PC-9 (cell line): ENCODE measurements around the gene EHMT1.

ENCODE experiments used
- CTCF ChIP-seq: fragments of 200-600 bp; sonication (generic); conservative IDR thresholded peaks from 2 replicates; pipeline ENCODE4 v1.6.1; 2017; ENCODE audit warnings: mixed run types, antibody characterized with exemption, mild to moderate bottlenecking, moderate library complexity
- EZH2 ChIP-seq: fragments of 200-600 bp; sonication (generic); IDR thresholded peaks from 2 replicates; pipeline ENCODE4 v1.8.0; 2017; ENCODE audit warnings: antibody characterized with exemption, low read depth

- TF ChIP-seq CTCF, result no peak
- no peak for TF ChIP-seq EZH2
Measured at GRCh38 chr9:137583957-137584356, 34.8 kb upstream of the EHMT1 start.
